Stimulated activated CD4-positive, alpha-beta T cell treated with anti-CD3 and anti-CD28 coated beads, Interleukin-4, amount 100 ng/mL, for 1 hour (primary cell): ENCODE results near the gene S100A6.
A peak's percentile ranks its signal among the peaks of the same experiment; 100 is the strongest.
"Not testable (repeated sequence)": the region's sequence is repeated elsewhere in the genome, so short reads cannot be mapped to it uniquely, and the experiment has no call there.

Experiments
- DNase-seq: peaks from one replicate; pipeline ENCODE4 v3.0.0-alpha.2; 2020

The S100A6 gene

DNA sequence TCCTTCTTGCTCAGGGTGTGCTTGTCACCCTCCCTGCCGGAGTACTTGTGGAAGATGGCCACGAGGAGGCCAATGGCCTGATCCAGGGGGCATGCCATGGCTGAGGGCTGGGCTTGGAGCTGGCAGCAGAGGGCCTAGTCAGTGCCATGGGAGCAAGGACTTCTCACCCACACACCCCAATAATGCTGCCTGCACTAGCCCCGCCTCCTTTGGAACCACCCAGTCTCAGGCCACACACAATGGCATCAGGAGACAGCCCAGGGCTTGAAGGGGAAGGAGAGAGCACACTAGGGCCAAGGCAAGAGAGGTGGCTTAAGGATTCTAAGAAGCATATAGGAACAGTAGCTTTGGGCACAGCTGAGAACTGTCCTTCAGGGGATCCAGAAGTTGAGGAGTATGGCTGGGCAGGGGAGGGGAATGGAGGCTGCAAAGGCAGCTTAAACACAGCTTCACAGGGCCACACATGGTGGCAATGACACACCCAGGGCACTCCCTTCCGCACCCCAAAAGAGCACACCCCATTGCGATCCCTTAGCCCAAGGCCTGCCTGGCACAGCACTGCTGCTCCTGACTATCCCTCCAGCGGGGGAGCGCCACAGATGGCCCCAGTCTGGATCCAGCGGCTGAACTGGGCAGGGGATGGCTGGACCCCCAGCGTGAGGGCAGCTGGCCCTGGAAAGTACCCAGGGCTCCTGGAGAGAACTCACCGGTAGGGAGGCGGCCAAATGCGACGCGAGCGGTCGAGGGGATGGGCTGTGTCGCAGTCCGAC is at the start of gene S100A6:
S100A6 (minus strand) TSS at position 750 of the 770 bp plus-strand sequence; CDS start at position 98, 652 bp downstream.
- DNase-seq, result peak; percentile 39

GRCh38 chr1:153585006-153585405 is 49.2 kb upstream of the S100A6 start:
- no peak for DNase-seq

DNA sequence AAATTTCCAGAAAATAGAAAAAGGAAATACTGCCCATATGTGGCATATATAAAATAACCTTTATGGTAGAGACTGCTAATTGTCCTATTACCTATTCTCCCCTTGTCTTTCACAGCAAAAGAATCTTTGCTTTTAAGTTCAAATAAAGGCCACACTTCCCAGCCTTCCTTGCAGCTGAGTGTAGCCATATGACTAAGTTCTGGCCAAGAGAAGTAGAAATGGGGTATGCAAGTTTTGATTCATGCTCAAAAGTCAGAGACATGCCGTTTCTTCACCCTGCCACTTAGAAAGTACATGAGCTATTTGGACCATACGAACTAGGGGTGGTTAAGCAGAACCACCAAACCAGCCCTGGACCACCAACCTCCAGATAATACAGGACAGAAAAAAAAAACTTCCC is 48.2 kb upstream of the S100A6 start:
- no peak for DNase-seq

- not testable (repeated sequence) for DNase-seq
Observed at GRCh38 chr1:153583514-153583913, 47.7 kb upstream of the S100A6 start.

DNA sequence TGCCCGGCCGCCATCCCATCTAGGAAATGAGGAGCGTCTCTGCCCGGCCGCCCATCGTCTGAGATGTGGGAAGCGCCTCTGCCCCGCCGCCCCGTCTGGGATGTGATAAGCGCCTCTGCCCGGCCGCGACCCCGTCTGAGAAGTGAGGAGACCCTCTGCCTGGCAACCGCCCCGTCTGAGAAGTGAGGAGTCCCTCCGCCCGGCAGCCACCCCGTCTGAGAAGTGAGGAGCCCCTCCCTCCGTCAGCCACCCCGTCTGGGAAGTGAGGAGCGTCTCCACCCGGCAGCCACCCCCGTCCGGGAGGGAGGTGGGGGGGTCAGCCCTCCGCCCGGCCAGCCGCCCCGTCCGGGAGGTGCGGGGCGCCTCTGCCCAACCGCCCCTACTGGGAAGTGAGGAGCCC is 47.0 kb upstream of the S100A6 start:
- not testable (repeated sequence) for DNase-seq

- no peak for DNase-seq
Observed at GRCh38 chr1:153578936-153579335, 43.1 kb upstream of the S100A6 start.

DNA sequence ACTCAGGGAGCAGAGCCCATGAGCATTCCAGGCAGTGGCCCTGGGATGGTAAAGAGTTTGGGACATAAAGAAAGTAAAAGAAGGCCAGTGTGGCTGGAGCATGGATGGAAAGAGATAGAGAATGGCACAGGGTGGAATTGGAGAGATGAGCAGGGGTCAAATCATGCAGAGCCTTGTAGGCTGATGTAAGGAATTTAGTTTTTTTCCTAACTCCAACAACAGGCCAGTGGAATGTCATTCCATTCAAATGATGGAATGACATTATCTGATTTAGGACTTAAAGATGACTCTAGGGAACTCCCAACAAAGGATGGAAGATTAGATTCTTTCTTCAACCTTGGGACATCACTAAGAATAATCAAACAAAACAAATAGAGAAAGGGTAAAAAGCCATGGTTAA is 42.7 kb upstream of the S100A6 start:
- no peak for DNase-seq

GRCh38 chr1:153577624-153578051 is 41.8 kb upstream of the S100A6 start:
- no peak for DNase-seq

DNA sequence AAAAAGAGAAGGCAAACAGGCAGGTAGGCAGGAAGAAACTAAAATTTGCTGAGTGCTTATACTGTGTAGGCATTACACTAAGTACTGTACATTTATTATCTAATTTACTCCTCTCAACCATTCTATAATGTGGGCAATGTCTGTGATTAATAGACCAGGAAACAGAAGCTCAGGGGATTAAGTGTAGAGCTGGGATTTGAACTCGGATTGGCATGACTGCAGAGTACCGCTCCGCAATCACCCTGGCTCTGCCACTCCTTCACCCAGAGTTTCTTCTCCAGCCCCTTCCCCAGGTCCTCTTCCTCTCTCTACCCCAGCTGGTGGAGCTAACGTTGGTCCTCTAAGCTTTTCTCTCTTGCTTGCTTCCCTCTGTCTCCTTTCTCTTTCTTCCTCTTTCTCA is 41.3 kb upstream of the S100A6 start:
- DNase-seq, result no peak

- not testable (repeated sequence) for DNase-seq
Observed at GRCh38 chr1:153575497-153575896, 39.7 kb upstream of the S100A6 start.

- not testable (repeated sequence) for DNase-seq
Observed at GRCh38 chr1:153575081-153575491, 39.3 kb upstream of the S100A6 start.

GRCh38 chr1:153573351-153573750 is 37.6 kb upstream of the S100A6 start:
- no peak for DNase-seq

GRCh38 chr1:153572569-153573015 is 36.8 kb upstream of the S100A6 start:
- peak; percentile 51 for DNase-seq

DNA sequence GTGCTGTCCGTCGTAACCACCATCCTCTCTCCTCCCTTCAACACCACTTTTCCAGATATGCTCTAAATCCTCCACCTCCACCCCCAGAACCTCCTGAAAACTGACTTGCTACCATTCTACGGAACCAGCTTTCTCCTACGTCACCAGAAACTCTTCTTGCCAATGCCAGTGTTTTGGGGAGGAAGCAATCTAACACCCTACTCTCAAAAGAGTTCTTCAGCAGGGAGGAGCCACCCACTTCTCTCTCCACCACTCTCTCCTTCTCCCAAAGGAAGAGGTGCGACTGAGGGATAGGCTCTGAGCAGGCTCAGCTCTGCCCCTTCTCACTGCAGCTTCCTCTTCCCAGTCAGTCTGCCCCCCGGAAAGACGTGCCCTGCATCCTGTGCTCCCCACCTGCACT is 35.9 kb upstream of the S100A6 start:
- DNase-seq, result no peak

DNA sequence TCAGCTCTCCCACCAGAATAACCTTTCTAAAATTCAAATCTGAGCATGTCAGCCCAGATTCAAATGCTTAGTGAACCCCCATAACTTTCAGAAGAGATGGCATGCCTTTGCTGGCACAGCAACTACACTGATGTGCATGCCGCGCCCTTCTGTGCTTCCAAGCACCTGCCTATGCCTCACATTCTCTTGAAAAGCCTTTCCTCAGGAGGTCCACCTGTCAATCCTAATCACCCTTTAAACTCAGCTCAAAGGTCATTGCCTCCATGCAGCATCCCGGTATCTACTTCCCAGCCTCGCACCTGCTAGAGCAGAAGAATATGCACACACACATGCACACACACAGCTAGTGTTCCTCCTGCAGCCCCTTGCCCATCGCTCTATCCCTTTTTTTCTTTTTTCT is 35.1 kb upstream of the S100A6 start:
- no peak for DNase-seq

- DNase-seq, result no peak
Observed at GRCh38 chr1:153569465-153569864, 33.7 kb upstream of the S100A6 start.

DNA sequence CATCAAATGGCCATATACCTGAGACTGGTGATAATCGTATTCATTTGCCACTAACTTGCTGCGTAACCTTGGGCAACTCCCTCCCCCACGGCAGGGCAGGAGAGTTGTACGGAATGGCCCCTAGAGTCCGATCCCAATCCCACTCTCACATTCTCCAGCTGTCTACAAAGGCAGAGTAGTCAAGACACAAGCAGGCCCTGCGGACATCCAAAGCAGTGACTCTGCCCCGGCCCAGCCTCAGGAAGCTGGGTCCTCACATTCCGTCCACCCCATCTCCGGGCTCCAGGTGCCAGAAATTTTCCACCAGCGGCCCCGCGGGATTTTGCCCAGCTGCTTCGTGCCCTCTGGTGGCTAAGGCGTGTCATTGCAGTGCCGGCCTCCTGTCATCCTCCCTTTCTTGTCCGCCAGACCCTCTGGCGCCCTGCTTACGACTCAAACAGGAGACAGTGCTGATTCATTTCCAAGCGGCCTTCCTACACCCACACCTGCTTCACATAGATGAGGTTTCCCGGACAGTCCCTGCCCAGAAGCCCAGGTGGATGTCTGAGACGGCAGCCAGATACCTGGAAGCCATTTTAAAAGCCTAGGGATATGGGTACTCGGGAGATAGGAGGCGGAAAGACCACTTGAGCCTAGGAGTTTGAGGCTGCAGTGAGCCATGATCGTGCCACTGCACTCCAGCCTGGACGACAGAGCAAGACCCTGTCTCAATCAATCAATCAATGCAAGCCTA is 32.7 kb upstream of the S100A6 start:
- DNase-seq, result peak; percentile 80

GRCh38 chr1:153567621-153568366 is 32.0 kb upstream of the S100A6 start:
- DNase-seq, result peak; percentile 44

DNA sequence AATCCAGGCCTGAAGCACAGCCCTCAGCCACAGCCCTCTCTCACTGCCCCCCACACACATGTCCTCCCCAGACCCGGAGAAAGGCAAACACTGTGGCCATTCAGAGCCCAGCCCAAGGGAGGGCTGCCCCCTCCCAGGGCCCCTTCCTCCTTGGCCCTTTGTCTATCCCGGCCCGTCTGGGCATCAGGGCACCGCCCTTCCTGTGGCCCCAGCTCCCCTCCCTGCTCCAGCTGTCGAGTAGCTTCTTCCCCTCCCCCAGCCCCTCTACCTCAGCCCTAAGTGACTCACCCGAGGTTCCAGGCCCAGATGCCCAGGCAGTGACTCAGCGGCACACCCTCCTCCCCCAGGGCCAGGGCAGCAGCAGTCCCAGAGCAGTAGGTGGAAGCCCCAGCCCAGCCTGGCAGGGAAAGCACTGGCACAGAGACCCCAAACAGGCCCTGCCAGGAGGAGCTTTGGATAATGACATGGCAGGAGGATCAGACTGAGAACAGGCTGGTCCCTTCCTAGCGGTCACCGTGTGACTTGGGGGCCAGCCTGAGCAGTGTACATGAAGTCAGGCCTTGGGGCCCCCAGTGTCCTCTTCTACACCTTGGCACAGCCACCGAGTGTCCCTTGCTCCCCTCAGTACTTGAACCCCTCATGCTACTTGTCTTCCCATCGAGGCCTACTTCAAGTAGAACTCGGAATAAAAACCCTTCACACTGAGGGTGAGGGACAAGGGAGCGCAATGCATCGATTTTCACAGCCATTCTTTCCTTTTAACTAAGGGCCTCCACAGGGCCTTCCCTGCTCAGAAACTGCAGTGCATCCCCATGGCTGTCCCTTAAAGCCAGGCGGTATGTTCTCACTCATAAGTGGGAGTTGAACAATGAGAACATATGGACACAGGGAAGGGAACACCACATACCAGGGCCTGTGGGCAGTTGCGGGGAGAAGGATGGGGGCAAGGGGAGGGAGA is 30.9 kb upstream of the S100A6 start:
- DNase-seq, result peak; percentile 86

GRCh38 chr1:153565529-153566374 is 30.0 kb upstream of the S100A6 start, which contains the start of gene S100A2:
S100A2 (minus strand) TSS chr1:153565844; CDS start chr1:153563877, 1,967 bp downstream.
- DNase-seq, result peak; percentile 55

- no peak for DNase-seq
Observed at GRCh38 chr1:153563991-153564390, 28.2 kb upstream of the S100A6 start.
